WTC11 (cell line): ENCODE data around the gene LHB.

ENCODE experiments used
- ATF3 ChIP-seq: sonication (generic); formaldehyde crosslinking; conservative IDR thresholded peaks from 2 replicates; pipeline ENCODE4 v1.8.1; 2022; ENCODE audit warnings: mild to moderate bottlenecking, missing genetic modification reagents
- ATF6 ChIP-seq: sonication (generic); formaldehyde crosslinking; IDR thresholded peaks from 2 replicates; pipeline ENCODE4 v1.8.1; 2023; ENCODE audit warnings: mild to moderate bottlenecking, missing genetic modification reagents
- CTCF ChIP-seq: fragments of 200-600 bp; IDR thresholded peaks from 2 replicates; pipeline ENCODE4 v1.8.0; 2022; ENCODE audit warnings: antibody characterized with exemption
- E2F1 ChIP-seq: sonication (generic); formaldehyde crosslinking; IDR thresholded peaks from 2 replicates; pipeline ENCODE4 v1.8.0; 2022; ENCODE audit warnings: mild to moderate bottlenecking, missing genetic modification reagents
- KAT7 ChIP-seq: sonication (generic); formaldehyde crosslinking; IDR thresholded peaks from 2 replicates; pipeline ENCODE4 v1.8.1; 2023; ENCODE audit warnings: missing genetic modification reagents, mild to moderate bottlenecking, borderline replicate concordance
- NR1H2 ChIP-seq: sonication (generic); formaldehyde crosslinking; IDR thresholded peaks from 2 replicates; pipeline ENCODE4 v1.9.0; 2021; ENCODE audit warnings: mild to moderate bottlenecking, moderate library complexity, missing genetic modification reagents
- NR3C1 ChIP-seq: sonication (generic); formaldehyde crosslinking; conservative IDR thresholded peaks from 2 replicates; pipeline ENCODE4 v1.8.1; 2023; ENCODE audit warnings: low read depth, mild to moderate bottlenecking, missing genetic modification reagents
- SMAD4 ChIP-seq: sonication (generic); formaldehyde crosslinking; IDR thresholded peaks from 2 replicates; pipeline ENCODE4 v1.8.0; 2022; ENCODE audit warnings: mild to moderate bottlenecking, missing genetic modification reagents
- ZNF138 ChIP-seq: sonication (generic); formaldehyde crosslinking; conservative IDR thresholded peaks from 2 replicates; pipeline ENCODE4 v1.8.1; 2022; ENCODE audit warnings: mild to moderate bottlenecking, moderate library complexity, missing genetic modification reagents

- TF ChIP-seq ZNF138 (CRISPR knock-in tag) (no peak), CTCF (no peak), KAT7 (no peak), NR1H2 (CRISPR knock-in tag) (no peak), SMAD4 (CRISPR knock-in tag) (no peak), NR3C1 (CRISPR knock-in tag) (no peak), ATF3 (no peak), ATF6 (CRISPR knock-in tag) (no peak), E2F1 (CRISPR knock-in tag) (no peak)
These were observed at the start of gene LHB for GRCh38 chr19:49017041-49017665.
